ENCODE results near the gene CKAP5. TPM values are rescaled to one million over a fixed set of nuclear protein-coding genes. Genes with fewer than 3 reads are reported as not detected.

CKAP5 gene
- total and polyA plus RNA-seq, 12 donors, result 9.6 to 114 (median 80.1) TPM

DNA sequence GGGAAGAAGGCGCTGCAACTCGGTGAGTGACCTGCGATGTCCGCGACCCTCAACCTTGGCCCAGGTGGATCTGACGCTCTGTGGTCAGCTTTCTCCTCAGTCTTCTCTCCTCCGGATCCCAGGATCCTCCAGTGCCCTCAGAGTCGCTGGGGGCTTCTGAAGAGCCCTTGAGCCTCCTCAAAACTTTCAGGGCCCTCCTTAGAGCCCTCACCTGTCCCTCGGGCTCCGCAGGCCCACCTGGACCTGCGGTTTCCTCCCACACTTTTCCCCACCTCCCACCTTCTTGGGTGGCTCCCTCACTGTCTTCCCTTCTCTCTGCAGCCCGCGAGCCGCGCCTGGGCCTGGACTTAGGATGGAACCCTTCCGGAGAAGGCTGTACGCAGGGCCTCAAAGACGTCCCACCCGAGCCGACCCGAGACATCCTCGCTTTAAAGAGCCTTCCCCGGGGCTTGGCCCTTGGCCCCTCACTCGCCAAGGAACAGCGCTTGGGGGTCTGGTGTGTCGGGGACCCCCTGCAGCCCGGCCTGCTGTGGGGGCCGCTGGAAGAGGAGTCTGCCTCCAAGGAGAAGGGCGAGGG is 144.9 kb downstream of the CKAP5 start:
- Histone ChIP-seq H3K36me3 (peaks cover 0 to 63% (median 35%) of the 10 kb centered on the region in 9 donors), H3K4me3 (peak overlapping the region; percentile 73 to 98 (median 86)), H3K9me3 (no peaks in the 10 kb centered on the region), H3K4me1 (peaks cover 19 to 58% (median 57%) of the 10 kb centered on the region in 9 donors), H3K27me3 (no peaks in the 10 kb centered on the region), H3K27ac (peak overlapping the region; percentile 86 to 98 (median 94))
- intact Hi-C loops (cut with DNase I), result no loop called here
- 1 to 2% methylated on average over 29 of the region's 29 CpGs for WGBS, 2 donors
- ATAC-seq (no peak), DNase-seq (no peak)
- no peak for TF ChIP-seq CTCF (IDR thresholded peaks at IDR 0.05)

- ATAC-seq (peak; percentile 89 to 97 (median 96)), DNase-seq (peak; percentile 99 to 100)
- peaks cover 0 to 63% (median 34%) of the 10 kb centered on the region in 9 donors for H3K36me3 ChIP-seq
- intact Hi-C loops (cut with DNase I), result loop anchor here in 2 of 10 donors (1.0 kb wide), 1 partner anchor 83 kb away; the partner anchor contains the start of genes ATG13 (in 2 of the 2) and HARBI1 (in 2 of the 2)
- H3K4me3 ChIP-seq, result peak within 1 kb of the TSS; percentile 73 to 98 (median 86)
- peak within 1 kb of the TSS; percentile 86 to 98 (median 94) for H3K27ac ChIP-seq
- WGBS, 2 donors, result 0% methylated on average over 44 of the region's 44 CpGs
- no peaks in the 10 kb centered on the region for H3K9me3 ChIP-seq
- no peak for TF ChIP-seq CTCF (IDR thresholded peaks at IDR 0.05)
- H3K4me1 ChIP-seq, result peaks cover 26 to 65% (median 63%) of the 10 kb centered on the region in 9 donors
- H3K27me3 ChIP-seq, result no peaks in the 10 kb centered on the region
Measured at GRCh38 chr11:46700241-46701077, 145.6 kb downstream of the CKAP5 start, which contains the start of the genes ARHGAP1 and ZNF408. TSS of gene ARHGAP1 (minus strand) at chr11:46700619. CDS start at chr11:46696107, 4,512 bp downstream. TSS of gene ZNF408 (plus strand) at chr11:46701031. CDS start at chr11:46701048, 17 bp downstream.

DNA sequence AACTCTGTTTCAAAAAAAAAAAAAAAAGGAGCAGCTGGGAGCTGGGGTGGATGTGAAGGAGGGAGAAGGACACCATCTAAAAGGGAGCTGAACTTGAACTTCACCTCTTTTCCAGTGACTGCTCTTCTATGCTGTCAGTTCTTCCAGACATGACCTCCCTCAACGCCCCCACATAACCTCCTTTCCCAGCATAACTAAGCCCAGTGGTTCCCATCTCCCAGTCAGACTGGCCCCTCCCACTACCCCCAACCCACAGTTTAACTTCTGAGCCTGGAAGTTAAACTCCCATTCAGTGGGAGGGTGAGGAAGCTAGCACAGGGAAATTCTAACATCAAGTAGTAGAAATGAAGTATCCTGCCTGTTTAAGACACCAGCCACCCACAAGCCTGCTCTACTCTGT is 147.5 kb downstream of the CKAP5 start:
- intact Hi-C loops (cut with DNase I), result loop anchor here in 1 of 10 donors (10.0 kb wide), 1 partner anchor 84 kb away; the partner anchor contains the start of genes ATG13 and HARBI1
- TF ChIP-seq CTCF (IDR thresholded peaks at IDR 0.05), result no peak
- H3K27ac ChIP-seq, result peak overlapping the region in 8 of 10 donors; percentile 46 to 96 (median 86)
- H3K27me3 ChIP-seq, result no peaks in the 10 kb centered on the region
- no peaks in the 10 kb centered on the region for H3K9me3 ChIP-seq
- peaks cover 0 to 63% (median 37%) of the 10 kb centered on the region in 9 donors for H3K36me3 ChIP-seq
- 47 to 56% methylated on average over 1 of the region's 1 CpG for WGBS, 2 donors
- DNase-seq (no peak), ATAC-seq (no peak)
- H3K4me1 ChIP-seq, result peaks cover 28 to 83% (median 80%) of the 10 kb centered on the region in 9 donors
- H3K4me3 ChIP-seq, result peak overlapping the region in 4 of 10 donors; percentile 73 to 98 (median 90)

DNA sequence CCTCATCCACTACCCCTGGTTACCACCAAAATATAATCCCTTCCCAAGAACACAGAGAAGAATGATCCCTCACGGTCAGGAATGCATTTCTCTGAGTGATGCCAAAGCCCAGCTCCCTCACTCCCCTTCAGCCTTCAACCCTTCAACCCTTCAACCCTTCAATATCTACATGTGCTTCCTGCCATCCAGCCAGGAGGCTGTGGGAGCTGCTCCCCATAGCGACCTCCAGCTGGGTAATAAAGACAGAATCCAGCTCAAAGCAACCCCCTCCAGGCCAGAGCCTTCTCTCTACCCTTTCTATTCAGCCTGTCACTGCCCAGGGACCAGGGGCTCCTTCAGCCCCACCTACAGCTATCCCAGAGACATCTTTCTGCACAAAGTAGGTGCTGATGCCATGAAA is 148.4 kb downstream of the CKAP5 start:
- ATAC-seq, result no peak
- H3K4me1 ChIP-seq, result peaks cover 28 to 84% (median 74%) of the 10 kb centered on the region in 9 donors
- peak overlapping the region in 2 of 10 donors; percentile 10 to 12 for H3K4me3 ChIP-seq
- TF ChIP-seq CTCF (IDR thresholded peaks at IDR 0.05), result no peak
- WGBS, 2 donors, result 21 to 25% methylated on average over 2 of the region's 2 CpGs
- no peaks in the 10 kb centered on the region for H3K27me3 ChIP-seq
- H3K9me3 ChIP-seq, result no peaks in the 10 kb centered on the region
- H3K27ac ChIP-seq, result peak overlapping the region in 9 of 10 donors; percentile 31 to 96 (median 83)
- intact Hi-C loops (cut with DNase I), result loop anchor here in 2 of 10 donors (2.0 to 10.0 kb wide), 2 partner anchors 49 to 83 kb away; partner anchors contain the start of genes ATG13 (in 1 of the 2) and HARBI1 (in 1 of the 2)
- peaks cover 0 to 63% (median 29%) of the 10 kb centered on the region in 9 donors for H3K36me3 ChIP-seq
- no peak for DNase-seq
